Tibial nerve (tissue), 4 donors: ENCODE measurements around the gene FNDC3B. TPM values are rescaled to one million over a fixed set of nuclear protein-coding genes. Genes with fewer than 3 reads are reported as not detected.

Experiments
- DNase-seq, 2 donors: peaks; one replicate each; pipeline ENCODE4 v3.0.0-alpha.2; 2019; ENCODE audit warnings: low spot score in 2 of 2
- H3K27ac ChIP-seq, 4 donors: fragments of 200-600 bp; sonication (generic) in 3 of 4; one replicate each; pipeline ENCODE4 v1.5.1; 2017 to 2019; ENCODE audit warnings: mild to moderate bottlenecking in 1 of 4
- H3K27me3 ChIP-seq, 2 donors: fragments of 200-600 bp; sonication (generic) in 1 of 2; one replicate each; pipeline versions ENCODE4 v1.5.1 to v1.6.0; 2017 to 2019
- H3K36me3 ChIP-seq, 3 donors: fragments of 200-600 bp; sonication (generic); one replicate each; pipeline ENCODE4 v1.5.1; 2018 to 2019
- H3K4me1 ChIP-seq, 4 donors: fragments of 200-600 bp; sonication (generic) in 3 of 4; one replicate each; pipeline ENCODE4 v1.5.1; 2017 to 2019
- H3K4me3 ChIP-seq, 4 donors: fragments of 200-600 bp; sonication (generic) in 3 of 4; one replicate each; pipeline ENCODE4 v1.5.1; 2017 to 2019; ENCODE audit warnings: mild to moderate bottlenecking in 1 of 4, moderate library complexity in 1 of 4
- H3K9me3 ChIP-seq, 4 donors: fragments of 200-600 bp; sonication (generic) in 3 of 4; one replicate each; pipeline ENCODE4 v1.5.1; 2017 to 2019
- CTCF ChIP-seq, 5 experiments: fragments of 200-600 bp in 3 of 5; fragments of 450-650 bp in 2 of 5; sonication (generic) in 3 of 5; IDR thresholded peaks; one replicate each; pipeline ENCODE4 v1.5.1; 2016 to 2019; ENCODE audit warnings: antibody characterized with exemption in 5 of 5, mild to moderate bottlenecking in 3 of 5, moderate library complexity in 2 of 5
- EP300 ChIP-seq, 2 donors: sonication (generic); formaldehyde crosslinking; IDR thresholded peaks; one replicate each; pipeline ENCODE4 v1.6.1; 2017; ENCODE audit warnings: antibody characterized with exemption in 2 of 2, mild to moderate bottlenecking in 1 of 2
- POLR2A ChIP-seq, 2 donors: fragments of 450-650 bp; IDR thresholded peaks; one replicate each; pipeline ENCODE4 v1.6.1; 2017; ENCODE audit warnings: antibody characterized with exemption in 2 of 2, mild to moderate bottlenecking in 2 of 2, moderate library complexity in 2 of 2
- WGBS, 2 donors: methylation state at CpG; one replicate each; pipeline ENCODE4 v1.1.5; 2018; 5-methylcytosine and 5-hydroxymethylcytosine counted together
- total RNA-seq, 4 donors: library from RNA; depleted of rRNA; stranded (reverse); fragments of >200 nt; gene quantifications; one replicate each; pipeline ENCODE4 v1.1.0, GENCODE V29; 2016

Gene FNDC3B
- total RNA-seq, 4 donors from 2014 or later: 87.5 to 106 (median 95.7) TPM

DNA sequence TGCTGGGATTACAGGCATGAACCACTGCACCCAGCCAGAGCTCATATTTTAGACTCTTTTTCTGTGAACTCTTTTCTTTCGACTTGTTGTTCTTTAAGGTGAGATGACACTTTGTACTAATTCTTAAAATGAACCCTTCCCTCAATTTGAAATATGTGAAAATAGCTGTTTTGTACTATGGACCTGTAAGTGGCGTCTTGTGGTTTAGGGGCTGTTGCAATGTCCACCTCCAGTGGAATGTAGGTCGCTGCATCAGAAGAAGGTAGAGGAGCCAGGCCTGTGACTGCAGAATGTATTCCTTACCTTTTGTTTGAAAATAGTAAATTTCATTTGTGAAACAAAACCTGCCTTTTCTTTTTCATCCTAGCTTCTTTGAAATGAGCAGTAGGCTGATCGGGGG, 38.9 kb downstream of the FNDC3B start:
- WGBS, 2 donors: 75 to 84% methylated on average over 4 of the region's 4 CpGs
- peaks cover 0 to 68% (median 19%) of the 10 kb centered on the region in 4 donors for H3K4me1 ChIP-seq
- TF ChIP-seq EP300 (IDR thresholded peaks at IDR 0.05): no peak
- no peak for TF ChIP-seq POLR2A (IDR thresholded peaks at IDR 0.05)
- TF ChIP-seq CTCF (IDR thresholded peaks at IDR 0.05): no peak
- H3K4me3 ChIP-seq: no peak overlapping the region
- no peaks in the 10 kb centered on the region for H3K36me3 ChIP-seq
- H3K27me3 ChIP-seq: no peaks in the 10 kb centered on the region
- H3K9me3 ChIP-seq: no peaks in the 10 kb centered on the region
- no peak overlapping the region for H3K27ac ChIP-seq
- no peak for DNase-seq

DNA sequence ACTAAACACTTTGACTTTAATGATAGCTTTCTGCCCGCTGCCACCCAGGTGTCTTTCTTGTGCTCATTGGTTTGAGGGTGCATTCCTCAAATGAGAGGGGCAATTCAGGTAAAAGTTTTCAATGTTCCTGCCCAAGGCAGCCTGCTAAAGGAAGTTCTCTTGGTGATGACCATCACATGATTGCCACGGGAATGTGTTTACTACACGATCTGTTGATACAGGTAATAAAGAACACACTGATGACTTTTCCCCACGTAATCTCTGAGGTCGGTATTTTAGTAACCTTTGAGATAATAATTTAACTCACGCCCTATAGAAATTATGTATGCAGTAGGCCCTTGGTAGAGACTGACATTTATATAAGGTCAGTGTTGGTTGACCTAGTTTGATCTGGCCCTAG, 39.3 kb downstream of the FNDC3B start:
- no peak for TF ChIP-seq EP300 (IDR thresholded peaks at IDR 0.05)
- no peak for TF ChIP-seq POLR2A (IDR thresholded peaks at IDR 0.05)
- TF ChIP-seq CTCF (IDR thresholded peaks at IDR 0.05): no peak
- WGBS, 2 donors: 89 to 96% methylated on average over 6 of the region's 6 CpGs
- Histone ChIP-seq H3K4me3 (no peak overlapping the region), H3K27ac (no peak overlapping the region), H3K4me1 (peaks cover 0 to 65% (median 17%) of the 10 kb centered on the region in 4 donors), H3K36me3 (no peaks in the 10 kb centered on the region), H3K9me3 (no peaks in the 10 kb centered on the region), H3K27me3 (no peaks in the 10 kb centered on the region)
- DNase-seq: no peak

- TF ChIP-seq CTCF (IDR thresholded peaks at IDR 0.05) (no peak), EP300 (IDR thresholded peaks at IDR 0.05) (no peak), POLR2A (IDR thresholded peaks at IDR 0.05) (no peak)
- H3K36me3 ChIP-seq: no peaks in the 10 kb centered on the region
These were observed 40.1 kb downstream of the FNDC3B start for GRCh38 chr3:172079326-172079976.

DNA sequence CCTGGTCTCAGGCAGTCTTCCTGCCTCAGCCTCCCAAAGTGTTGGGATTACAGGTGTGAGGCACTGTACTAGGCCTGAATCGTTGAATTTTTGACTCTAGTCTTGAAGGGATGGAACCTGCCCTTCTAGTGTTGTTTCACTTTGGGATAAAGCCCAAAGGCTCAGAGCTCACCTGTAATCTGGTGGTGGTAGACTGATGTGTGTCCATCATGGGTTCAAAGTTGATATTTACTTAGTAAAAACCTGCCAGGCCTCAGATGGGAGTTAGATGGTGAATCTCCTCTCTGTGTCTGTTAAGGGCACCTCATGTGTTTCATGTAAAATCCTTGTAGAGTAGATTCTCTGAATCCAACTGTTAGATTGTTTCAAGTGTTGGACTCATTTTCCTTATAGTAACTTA, 41.1 kb downstream of the FNDC3B start:
- H3K27ac ChIP-seq: peak overlapping the region in 2 of 4 donors; percentile 0 to 40
- WGBS, 2 donors: 93% methylated on average over 1 of the region's 1 CpG
- no peaks in the 10 kb centered on the region for H3K9me3 ChIP-seq
- no peaks in the 10 kb centered on the region for H3K36me3 ChIP-seq
- no peak for DNase-seq
- no peaks in the 10 kb centered on the region for H3K27me3 ChIP-seq
- H3K4me1 ChIP-seq: peaks cover 0 to 58% (median 12%) of the 10 kb centered on the region in 4 donors
- TF ChIP-seq CTCF (IDR thresholded peaks at IDR 0.05) (no peak), POLR2A (IDR thresholded peaks at IDR 0.05) (no peak), EP300 (IDR thresholded peaks at IDR 0.05) (no peak)
- no peak overlapping the region for H3K4me3 ChIP-seq

More at GRCh38 chr3:172079326-172079976, 40.1 kb downstream of the FNDC3B start:
- H3K4me1 ChIP-seq: peaks cover 0 to 59% (median 14%) of the 10 kb centered on the region in 4 donors
- 91% methylated on average over 3 of the region's 3 CpGs for WGBS, 2 donors
- H3K4me3 ChIP-seq: no peak overlapping the region
- DNase-seq: no peak
- H3K27ac ChIP-seq: no peak overlapping the region
- no peaks in the 10 kb centered on the region for H3K9me3 ChIP-seq
- H3K27me3 ChIP-seq: no peaks in the 10 kb centered on the region

DNA sequence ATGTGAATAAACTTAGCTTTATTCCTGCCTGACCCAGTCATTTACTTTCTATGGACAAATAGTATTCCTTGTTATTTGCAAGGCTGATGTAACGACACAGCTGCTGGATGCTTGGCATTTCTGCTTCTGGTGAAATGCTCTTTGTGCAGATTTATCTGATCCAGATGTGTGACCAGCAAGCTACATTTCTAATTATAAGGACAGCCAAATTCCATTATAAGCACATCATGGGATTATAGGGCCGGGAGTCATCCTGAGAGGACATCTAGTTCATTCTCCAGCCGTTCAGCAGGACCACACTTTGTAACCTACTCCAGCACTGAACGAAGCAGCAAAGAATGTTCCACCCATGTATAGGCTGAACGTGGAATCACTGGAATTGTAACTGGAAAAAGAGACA, 42.9 kb downstream of the FNDC3B start:
- no peak overlapping the region for H3K4me3 ChIP-seq
- H3K4me1 ChIP-seq: peaks cover 0 to 52% (median 12%) of the 10 kb centered on the region in 4 donors
- no peaks in the 10 kb centered on the region for H3K36me3 ChIP-seq
- peak overlapping the region in 3 of 4 donors; percentile 32 to 86 (median 81) for H3K27ac ChIP-seq
- TF ChIP-seq POLR2A (IDR thresholded peaks at IDR 0.05): no peak
- TF ChIP-seq CTCF (IDR thresholded peaks at IDR 0.05): no peak
- peak in 1 of 2 donors; percentile 92 for TF ChIP-seq EP300 (IDR thresholded peaks at IDR 0.05)
- H3K9me3 ChIP-seq: no peaks in the 10 kb centered on the region
- H3K27me3 ChIP-seq: no peaks in the 10 kb centered on the region
- DNase-seq: peak; percentile 21 to 59
- WGBS, 2 donors: 15 to 20% methylated on average over 5 of the region's 5 CpGs
